ENCODE measurements around the gene NIT2. TPM values are rescaled to one million over a fixed set of nuclear protein-coding genes. Genes with fewer than 3 reads are reported as not detected.

NIT2 gene
- total and polyA plus RNA-seq, 9 of the 15 experiments (the other 6 are each of a cell fraction or from before 2014, with no cell fraction given), result 11.4 to 62.2 (median 22.1) TPM

GRCh38 chr3:100400780-100401673 lies 66.5 kb downstream of the NIT2 start, which contains the start of the genes LNP1 and TOMM70:
LNP1 (plus strand) TSS chr3:100401539; CDS start chr3:100429730, 28,191 bp downstream.
TOMM70 (minus strand) TSS chr3:100401089; CDS start chr3:100400949, 140 bp downstream.
- ChIA-PET POLR2A (interaction anchor here (0.6 to 2.3 kb wide), 26 partner anchors 9 to 533 kb away, joined by 3 to 18 read pairs (median 4); partner anchors contain the start of gene NIT2), CTCF (ENCODE audit: low intra/inter-chr PET ratio) (no interaction called here)
- H3K27me3 ChIP-seq (ENCODE audit: control insufficient read depth in 2 of 2, insufficient read depth in 2 of 2, low read length in 2 of 2), result no peaks in the 10 kb centered on the region
- no peaks in the 10 kb centered on the region for H3K9me1 ChIP-seq (ENCODE audit: control insufficient read depth, insufficient read depth, low read length)
- DNase-seq (ENCODE audit: extremely low read depth in 1 of 4, low spot score in 3 of 4) (peak; percentile 75 to 96 (median 82)), ATAC-seq (peak; percentile 88), FAIRE-seq (peak; percentile 98)
- peaks cover 2% of the 10 kb centered on the region; the same call in 1 of the 2 replicates for H4K20me1 ChIP-seq (replicated peaks; ENCODE audit: control insufficient read depth, insufficient read depth, low read length)
- WGBS (ENCODE audit: insufficient coverage, low coverage, missing lambda C conversion rate), result under 1% methylated on average over 33 of the region's 64 CpGs
- peaks cover 25% of the 10 kb centered on the region; the same call in 2 of the 3 replicates for H3K36me3 ChIP-seq (ENCODE audit: control insufficient read depth, insufficient read depth, low read length)
- H3K27ac ChIP-seq (ENCODE audit: extremely low read depth, low read depth, low read length), result peak within 1 kb of the TSS; percentile 98
- H3K9me3 ChIP-seq (replicated peaks; ENCODE audit: control insufficient read depth, insufficient read depth, low read depth, low read length), result no peaks in the 10 kb centered on the region
- H3K4me2 ChIP-seq (ENCODE audit: insufficient read depth, low read length), result peak within 1 kb of the TSS; percentile 95
- peak within 1 kb of the TSS; percentile 96 to 98 for H3K9ac ChIP-seq (ENCODE audit: insufficient read depth in 1 of 2, low read depth in 2 of 2, low read length in 2 of 2)
- peak within 1 kb of the TSS; percentile 97 for H3K4me3 ChIP-seq
- no TSS peak for BruUV-seq (replicated peaks)
- in situ Hi-C loops (cut with MboI), result no loop called here
- H3K4me1 ChIP-seq (replicated peaks in 1 of 2; ENCODE audit: control insufficient read depth in 2 of 2, insufficient read depth in 2 of 2, low read length in 2 of 2), result peaks cover 0 to 3% of the 10 kb centered on the region in 2 experiments; a peak in 3 of 5 replicates
- peaks cover 93% of the 10 kb centered on the region for H3K79me2 ChIP-seq (ENCODE audit: control insufficient read depth, insufficient read depth, low read length)
- intact Hi-C loops (cut with micrococcal nuclease), result loop anchor here (5.0 to 10.0 kb wide), 4 partner anchors 51 to 1284 kb away; partner anchors contain the start of genes RPL24, TBC1D23 and TFG
- peak within 1 kb of the TSS; percentile 96 for H2AFZ ChIP-seq (ENCODE audit: low read depth, low read length)
- TF ChIP-seq ZNF224 (CRISPR knock-in tag; IDR thresholded peaks at IDR 0.05) (no peak), TSHZ1 (CRISPR knock-in tag; IDR thresholded peaks at IDR 0.05) (no peak), ZNF561 (CRISPR knock-in tag; conservative IDR thresholded peaks at IDR 0.05) (no peak), GMEB1 (CRISPR knock-in tag; IDR thresholded peaks at IDR 0.05) (0 out of 2 replicates have a peak, but pooled peaks have one; percentile 50), CC2D1A (IDR thresholded peaks at IDR 0.05) (peak; percentile 32; the same call in 1 of the 2 replicates), ATF4 (CRISPR knock-in tag; IDR thresholded peaks at IDR 0.05) (no peak; the same call in 1 of the 2 replicates), ZNF717 (CRISPR knock-in tag; IDR thresholded peaks at IDR 0.05) (no peak), DIDO1 (tag; IDR thresholded peaks at IDR 0.05; ENCODE audit: low read depth) (peak; percentile 83), TCF3 (CRISPR knock-in tag; IDR thresholded peaks at IDR 0.05) (no peak), ZNF830 (CRISPR knock-in tag; IDR thresholded peaks at IDR 0.05) (no peak), WHSC1 (IDR thresholded peaks at IDR 0.05; ENCODE audit: low read length) (no peak), POLR2A (conservative IDR thresholded peaks at IDR 0.05) (peak; percentile 94), ARHGAP35 (IDR thresholded peaks at IDR 0.05; ENCODE audit: partially characterized antibody) (no peak), CREB3L1 (IDR thresholded peaks at IDR 0.05; ENCODE audit: borderline replicate concordance, low read depth) (peak; percentile 99)
